GM12875 (cell line): Measurements from ENCODE around the gene UBLCP1.
"Not testable (repeated sequence)": the region's sequence is repeated elsewhere in the genome, so short reads cannot be mapped to it uniquely, and the experiment has no call there.

Source experiments
- H3K4me3 ChIP-seq: one replicate; pipeline ENCODE4 v1.5.1; 2011; ENCODE audit warnings: low read depth, low read length, control low read depth
- CTCF ChIP-seq: IDR thresholded peaks from 2 replicates; pipeline ENCODE4 v1.5.1; 2011; ENCODE audit warnings: low read depth, mild to moderate bottlenecking, control low read depth, inconsistent platforms, low read length, moderate library complexity, borderline replicate concordance; ENCODE audit not compliant: insufficient read depth

UBLCP1 gene

GRCh38 chr5:159273923-159274322 lies 10.8 kb downstream of the UBLCP1 start:
- no peak overlapping the region for H3K4me3 ChIP-seq
- no peak for TF ChIP-seq CTCF

- H3K4me3 ChIP-seq, result no peak overlapping the region
- no peak for TF ChIP-seq CTCF
Measured at GRCh38 chr5:159274676-159275075, 11.6 kb downstream of the UBLCP1 start.

GRCh38 chr5:159286420-159287035 lies 23.4 kb downstream of the UBLCP1 start:
- TF ChIP-seq CTCF, result no peak

GRCh38 chr5:159290741-159291140 lies 27.7 kb downstream of the UBLCP1 start:
- no peak for TF ChIP-seq CTCF

More at GRCh38 chr5:159286420-159287035, 23.4 kb downstream of the UBLCP1 start:
- H3K4me3 ChIP-seq, result no peak overlapping the region

GRCh38 chr5:159294921-159295320 lies 31.8 kb downstream of the UBLCP1 start:
- no peak for TF ChIP-seq CTCF
- H3K4me3 ChIP-seq, result no peak overlapping the region

More at GRCh38 chr5:159290741-159291140, 27.7 kb downstream of the UBLCP1 start:
- H3K4me3 ChIP-seq, result no peak overlapping the region

GRCh38 chr5:159297300-159297699 lies 34.2 kb downstream of the UBLCP1 start:
- H3K4me3 ChIP-seq, result not testable (repeated sequence)

GRCh38 chr5:159301466-159301865 lies 38.4 kb downstream of the UBLCP1 start:
- TF ChIP-seq CTCF, result no peak
- no peak overlapping the region for H3K4me3 ChIP-seq

- H3K4me3 ChIP-seq, result not testable (repeated sequence)
Measured at GRCh38 chr5:159301929-159302860, 39.1 kb downstream of the UBLCP1 start.
